HUES64 (cell line): Measurements from ENCODE around the gene COL9A2. TPM values are rescaled to one million over a fixed set of nuclear protein-coding genes. Genes with fewer than 3 reads are reported as not detected.

Experiments used
- H3K27ac ChIP-seq: 2 replicates; pipeline ENCODE4 v1.7.0; 2013; ENCODE audit warnings: low read depth, low read length, inconsistent platforms
- H3K27me3 ChIP-seq: 2 replicates; pipeline ENCODE4 v1.6.1; 2013; ENCODE audit warnings: mild to moderate bottlenecking, low read length; ENCODE audit not compliant: insufficient read depth
- H3K36me3 ChIP-seq: 2 replicates; pipeline ENCODE4 v1.6.1; 2013; ENCODE audit warnings: mild to moderate bottlenecking, low read length; ENCODE audit not compliant: insufficient read depth
- H3K4me1 ChIP-seq: 2 replicates; pipeline ENCODE4 v1.6.1; 2013; ENCODE audit warnings: mild to moderate bottlenecking, low read length, moderate library complexity; ENCODE audit not compliant: insufficient read depth
- H3K4me3 ChIP-seq: 2 replicates; pipeline ENCODE4 v1.5.1; 2013; ENCODE audit warnings: mild to moderate bottlenecking, low read length, moderate library complexity
- H3K9ac ChIP-seq: 2 replicates; pipeline ENCODE4 v1.6.1; 2013; ENCODE audit warnings: mild to moderate bottlenecking, low read depth, low read length
- H3K9me3 ChIP-seq: 2 replicates; pipeline ENCODE4 v1.6.1; 2013; ENCODE audit warnings: low read depth, low read length; ENCODE audit not compliant: insufficient read depth
- WGBS: fragments of 150-250, 120-280 bp; methylation state at CpG from one replicate; pipeline ENCODE4 v1.1.7; 2013; ENCODE audit warnings: missing lambda C conversion rate; 5-methylcytosine and 5-hydroxymethylcytosine counted together
- polyA plus RNA-seq, 2 experiments: library from polyadenylated mRNA; stranded (reverse); fragments of 50-300 nt; gene quantifications; one replicate each; pipeline ENCODE4 v1.2.3, GENCODE V29; 2013

Gene COL9A2
- polyA plus RNA-seq (2013, experiment 1 of 2): 8.9 TPM
- polyA plus RNA-seq (2013, experiment 2 of 2): 8.1 TPM

DNA sequence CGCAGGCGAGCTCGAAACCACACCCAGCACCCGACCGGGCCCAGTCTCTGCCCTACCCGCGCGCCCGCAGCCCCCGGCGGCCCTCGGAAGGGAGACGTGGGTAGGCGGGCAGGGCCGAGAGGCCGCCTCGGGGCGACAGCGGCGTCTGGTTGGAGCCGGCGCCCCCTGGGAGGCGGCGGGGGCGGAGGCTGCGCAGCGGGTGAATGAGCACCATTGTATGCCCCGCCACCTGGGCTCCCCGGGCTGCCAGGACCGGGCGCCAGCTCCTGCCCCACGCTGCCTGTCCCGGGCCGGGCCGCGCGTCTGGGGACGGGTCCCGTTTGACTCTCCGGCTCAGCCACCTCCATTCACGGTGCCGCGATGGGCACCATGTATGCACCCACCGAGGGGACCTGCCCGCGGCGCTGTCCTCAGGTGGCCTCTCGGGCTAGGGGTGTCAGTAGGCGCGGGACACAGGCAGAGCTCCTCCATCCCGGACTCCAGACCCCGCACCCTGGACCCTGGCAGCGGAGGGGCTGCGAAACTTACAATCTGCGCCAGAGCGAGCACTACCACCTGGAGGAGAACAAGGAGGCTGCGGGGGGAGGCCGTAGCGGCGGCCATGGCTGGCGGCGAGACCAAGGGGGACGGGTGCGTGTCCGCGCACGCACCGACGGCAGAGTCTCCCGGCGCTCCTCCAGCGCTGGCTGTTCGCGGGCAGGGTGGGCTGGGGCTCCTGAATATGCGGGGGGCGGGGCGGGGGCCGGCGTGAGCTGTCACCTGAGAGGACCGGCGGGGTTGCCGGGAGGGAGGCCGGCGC, at the start of gene COL9A2:
TSS of gene COL9A2 (minus strand) at position 692 of the 799 bp plus-strand sequence. CDS start at position 603, 89 bp downstream.
- WGBS: 2% methylated on average over 84 of the region's 84 CpGs
- peak within 1 kb of the TSS; percentile 57 for H3K4me3 ChIP-seq
- H3K27ac ChIP-seq: no peak within 1 kb of the TSS
- no peaks in the 10 kb centered on the region for H3K36me3 ChIP-seq
- H3K9ac ChIP-seq: peak within 1 kb of the TSS; percentile 22; the same call in 1 of the 2 replicates
- H3K27me3 ChIP-seq: peaks cover 65% of the 10 kb centered on the region
- H3K9me3 ChIP-seq: no peaks in the 10 kb centered on the region
- H3K4me1 ChIP-seq: peaks cover 16% of the 10 kb centered on the region

DNA sequence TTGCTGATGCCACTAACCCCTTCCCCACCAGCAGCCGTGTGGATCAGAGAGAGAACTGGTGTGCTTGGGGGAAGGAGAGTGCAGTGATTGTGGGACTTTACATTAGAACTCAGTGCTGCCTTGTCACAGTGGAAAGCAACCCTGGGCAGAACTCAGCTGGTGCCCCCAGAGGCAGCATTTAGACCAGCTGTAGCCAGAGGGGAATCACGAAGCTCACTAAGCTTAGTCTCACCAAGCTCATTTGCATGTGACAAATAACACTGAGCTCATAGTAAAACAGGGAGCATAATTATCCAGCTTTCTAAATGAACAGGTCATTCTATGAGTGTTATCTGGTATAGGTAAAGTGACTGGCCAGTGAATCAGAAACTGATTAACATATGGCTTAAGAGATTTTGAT, 46.6 kb upstream of the COL9A2 start:
- Histone ChIP-seq H3K27ac (no peak overlapping the region), H3K36me3 (no peaks in the 10 kb centered on the region), H3K4me3 (no peak overlapping the region), H3K9me3 (no peaks in the 10 kb centered on the region), H3K9ac (no peak overlapping the region), H3K4me1 (peaks cover 11% of the 10 kb centered on the region; the same call in 1 of the 2 replicates), H3K27me3 (no peaks in the 10 kb centered on the region)
- WGBS: 0% methylated on average over 1 of the region's 2 CpGs

DNA sequence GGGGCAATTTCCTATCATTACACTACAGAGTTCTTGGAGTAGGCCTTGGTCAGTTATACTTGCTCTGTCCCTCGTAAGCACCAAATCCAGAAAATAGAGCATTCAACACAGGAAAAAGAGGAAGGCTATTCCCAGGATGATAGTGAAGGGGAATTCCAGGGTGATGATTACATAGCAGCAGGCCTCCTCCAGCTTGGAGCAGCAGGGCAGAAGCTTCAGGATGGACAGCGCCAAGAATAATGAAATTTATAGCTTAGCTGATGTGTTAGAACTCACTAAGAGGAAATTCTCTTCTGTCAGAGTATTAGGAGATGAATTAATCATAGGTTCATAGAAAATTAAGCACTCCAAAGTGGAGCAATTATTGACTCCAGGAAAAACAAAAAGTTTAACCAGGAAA, 45.6 kb upstream of the COL9A2 start:
- H3K9ac ChIP-seq: no peak overlapping the region
- H3K4me3 ChIP-seq: no peak overlapping the region
- H3K27ac ChIP-seq: no peak overlapping the region
- WGBS: 72% methylated on average over 2 of the region's 2 CpGs
- H3K9me3 ChIP-seq: peaks cover 3% of the 10 kb centered on the region; the same call in 1 of the 2 replicates
- H3K4me1 ChIP-seq: peaks cover 11% of the 10 kb centered on the region; the same call in 1 of the 2 replicates
- no peaks in the 10 kb centered on the region for H3K36me3 ChIP-seq
- H3K27me3 ChIP-seq: no peaks in the 10 kb centered on the region

DNA sequence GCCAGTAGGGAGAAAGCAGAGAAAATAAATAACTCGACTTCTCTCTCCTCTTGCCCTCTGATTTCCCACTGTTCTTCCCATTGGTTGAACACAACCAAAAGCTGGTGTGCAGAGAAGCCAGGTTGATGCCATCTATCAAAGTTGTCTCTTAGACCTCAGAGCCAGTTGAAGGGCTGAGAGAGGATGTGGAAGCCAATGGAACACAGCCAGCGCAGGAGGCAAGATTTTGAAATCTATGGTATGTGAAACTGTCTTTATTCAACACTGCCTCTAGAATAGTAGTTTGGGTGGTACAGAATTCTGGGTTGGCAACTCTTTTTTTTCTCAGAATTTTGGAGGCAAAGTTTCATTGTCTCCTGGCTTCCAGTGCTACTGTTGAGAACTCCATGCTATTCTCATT, 45.1 kb upstream of the COL9A2 start:
- Histone ChIP-seq H3K27me3 (no peaks in the 10 kb centered on the region), H3K9ac (no peak overlapping the region), H3K27ac (no peak overlapping the region), H3K4me3 (no peak overlapping the region), H3K9me3 (peaks cover 6% of the 10 kb centered on the region; the same call in 1 of the 2 replicates), H3K4me1 (peaks cover 11% of the 10 kb centered on the region; the same call in 1 of the 2 replicates), H3K36me3 (no peaks in the 10 kb centered on the region)
- WGBS: 92% methylated on average over 2 of the region's 2 CpGs

DNA sequence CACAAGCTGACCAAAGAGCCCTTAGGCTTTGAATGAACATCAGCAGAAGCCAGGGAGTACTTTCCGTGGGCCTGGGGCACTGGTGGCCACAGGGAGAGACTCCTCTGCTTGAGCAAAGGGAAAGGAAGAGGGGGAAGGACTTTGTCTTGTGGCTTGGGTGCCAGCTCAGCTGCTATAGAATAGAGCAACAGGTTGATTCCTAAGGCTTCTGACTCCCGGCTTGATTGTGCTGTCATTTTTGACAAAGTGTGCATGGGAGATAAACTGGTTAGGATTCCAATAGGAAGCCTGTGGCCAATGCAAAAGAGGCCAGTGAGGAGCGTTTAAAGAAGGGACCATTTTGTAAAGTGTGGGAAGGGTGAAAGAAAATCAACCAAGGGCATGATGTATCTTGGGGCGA, 44.6 kb upstream of the COL9A2 start:
- Histone ChIP-seq H3K4me1 (peaks cover 11% of the 10 kb centered on the region; the same call in 1 of the 2 replicates), H3K4me3 (no peak overlapping the region), H3K27ac (no peak overlapping the region), H3K9ac (no peak overlapping the region), H3K36me3 (no peaks in the 10 kb centered on the region), H3K27me3 (no peaks in the 10 kb centered on the region), H3K9me3 (peaks cover 6% of the 10 kb centered on the region; the same call in 1 of the 2 replicates)
- 92% methylated on average over 4 of the region's 4 CpGs for WGBS

DNA sequence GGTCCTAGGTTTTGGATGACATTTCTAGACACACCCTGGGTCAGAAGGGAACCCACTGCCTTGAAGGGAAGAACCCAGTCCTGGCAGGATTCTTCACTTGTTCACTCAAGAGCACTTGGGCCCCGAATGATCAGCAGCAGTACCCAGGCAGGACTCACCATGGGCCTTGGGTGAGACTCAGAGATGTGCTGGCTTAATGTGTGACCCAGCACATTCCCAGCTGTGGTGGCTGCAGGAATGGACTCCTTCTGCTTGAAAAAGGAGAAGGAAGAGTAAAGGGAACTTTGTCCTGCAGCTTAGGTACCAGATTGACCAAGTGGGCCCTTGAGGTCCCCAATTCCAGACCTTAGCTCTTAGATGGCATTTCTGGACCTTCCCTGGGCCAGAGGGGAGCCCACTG, 44.1 kb upstream of the COL9A2 start:
- 100% methylated on average over 1 of the region's 1 CpG for WGBS
- H3K27ac ChIP-seq: no peak overlapping the region
- H3K4me3 ChIP-seq: no peak overlapping the region
- H3K27me3 ChIP-seq: no peaks in the 10 kb centered on the region
- H3K4me1 ChIP-seq: peaks cover 11% of the 10 kb centered on the region; the same call in 1 of the 2 replicates
- peaks cover 6% of the 10 kb centered on the region; the same call in 1 of the 2 replicates for H3K9me3 ChIP-seq
- H3K36me3 ChIP-seq: no peaks in the 10 kb centered on the region
- H3K9ac ChIP-seq: no peak overlapping the region

DNA sequence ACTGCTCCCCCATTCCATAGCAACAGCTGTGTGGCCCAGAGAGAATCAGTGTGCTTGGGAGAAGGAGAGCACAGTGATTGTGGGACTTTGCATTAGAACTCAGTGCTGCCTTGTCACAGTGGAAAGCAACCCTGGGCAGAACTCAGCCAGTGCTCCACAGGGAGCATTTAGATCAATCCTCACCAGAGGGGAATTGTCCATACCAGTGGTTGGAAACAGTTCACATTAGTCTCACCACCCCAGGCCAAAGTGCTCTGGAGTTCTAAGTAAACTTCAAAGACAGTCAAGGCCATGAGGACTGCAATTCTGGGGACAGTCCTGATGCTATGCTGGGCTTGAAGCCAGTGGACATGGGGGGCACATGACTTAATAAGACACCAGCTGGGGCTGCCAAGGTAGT, 43.5 kb upstream of the COL9A2 start:
- Histone ChIP-seq H3K4me3 (no peak overlapping the region), H3K4me1 (peaks cover 11% of the 10 kb centered on the region; the same call in 1 of the 2 replicates), H3K36me3 (no peaks in the 10 kb centered on the region), H3K9me3 (peaks cover 6% of the 10 kb centered on the region; the same call in 1 of the 2 replicates), H3K9ac (no peak overlapping the region), H3K27me3 (no peaks in the 10 kb centered on the region), H3K27ac (no peak overlapping the region)

DNA sequence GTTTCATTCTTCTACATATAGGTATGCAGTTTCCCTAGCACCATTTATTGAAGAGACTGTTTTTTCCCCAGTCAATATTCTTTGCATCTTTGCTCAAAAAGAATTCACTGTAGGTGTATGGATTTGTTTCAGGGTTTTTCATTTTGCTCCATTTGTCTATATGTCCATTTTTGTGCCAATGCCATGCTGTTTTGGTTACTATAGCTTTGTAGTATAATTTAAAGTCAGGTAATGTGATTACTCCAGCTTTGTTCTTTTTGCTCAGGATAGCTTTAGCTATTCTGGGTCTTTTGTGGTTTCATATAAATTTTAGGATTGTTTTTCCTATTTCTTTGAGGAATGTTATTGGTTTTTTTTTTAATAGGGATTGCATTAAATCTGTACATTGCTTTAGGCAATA, 40.5 kb upstream of the COL9A2 start:
- no peaks in the 10 kb centered on the region for H3K36me3 ChIP-seq
- H3K9ac ChIP-seq: no peak overlapping the region
- no peak overlapping the region for H3K27ac ChIP-seq
- H3K4me3 ChIP-seq: no peak overlapping the region
- no peaks in the 10 kb centered on the region for H3K27me3 ChIP-seq
- peaks cover 5% of the 10 kb centered on the region; the same call in 1 of the 2 replicates for H3K4me1 ChIP-seq
- H3K9me3 ChIP-seq: peaks cover 6% of the 10 kb centered on the region; the same call in 1 of the 2 replicates

DNA sequence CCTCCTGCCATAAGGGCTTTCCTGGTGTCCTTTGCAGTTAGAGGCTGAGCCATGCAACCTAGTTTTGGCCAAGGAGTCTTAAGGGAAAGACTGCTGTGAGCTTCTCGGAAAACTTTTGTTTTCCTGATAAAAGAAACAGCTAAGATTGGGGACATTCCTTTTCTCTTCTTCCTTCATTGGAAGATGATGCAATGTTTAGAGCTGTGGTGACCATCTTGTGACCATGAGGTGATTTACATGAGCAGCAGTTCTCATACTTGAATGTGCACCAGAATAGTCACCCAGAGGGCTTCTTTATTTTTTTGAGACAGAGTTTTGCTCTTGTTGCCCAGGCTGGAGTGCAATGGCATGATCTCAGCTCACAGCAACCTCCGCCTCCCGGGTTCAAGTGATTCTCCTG, 36.0 kb upstream of the COL9A2 start:
- Histone ChIP-seq H3K9me3 (peaks cover 6% of the 10 kb centered on the region; the same call in 1 of the 2 replicates), H3K4me1 (no peaks in the 10 kb centered on the region), H3K36me3 (no peaks in the 10 kb centered on the region), H3K4me3 (no peak overlapping the region), H3K9ac (no peak overlapping the region), H3K27me3 (no peaks in the 10 kb centered on the region), H3K27ac (no peak overlapping the region)
- WGBS: 92% methylated on average over 3 of the region's 3 CpGs

DNA sequence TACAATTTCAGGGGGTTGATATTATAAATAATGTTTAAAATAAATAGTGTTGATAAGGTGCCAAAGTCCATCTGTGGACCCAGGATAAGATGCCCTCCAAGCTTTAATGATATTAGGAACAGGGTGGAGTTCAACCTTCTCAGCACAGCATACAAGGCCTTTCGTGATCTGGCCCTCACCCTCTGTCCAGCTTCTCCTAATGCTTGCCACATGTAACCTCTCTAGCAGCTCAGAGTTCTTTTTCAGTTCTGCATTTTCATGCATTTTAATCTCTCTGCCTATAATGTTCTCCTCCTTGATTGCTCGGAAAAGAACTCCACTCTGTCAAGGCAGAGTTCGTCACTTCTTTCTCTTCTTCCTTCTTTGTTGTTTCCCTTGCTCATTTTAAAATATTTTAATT, 35.0 kb upstream of the COL9A2 start:
- Histone ChIP-seq H3K27ac (no peak overlapping the region), H3K9ac (no peak overlapping the region), H3K4me3 (no peak overlapping the region), H3K27me3 (no peaks in the 10 kb centered on the region), H3K9me3 (no peaks in the 10 kb centered on the region), H3K4me1 (no peaks in the 10 kb centered on the region), H3K36me3 (no peaks in the 10 kb centered on the region)
- 90% methylated on average over 3 of the region's 3 CpGs for WGBS

DNA sequence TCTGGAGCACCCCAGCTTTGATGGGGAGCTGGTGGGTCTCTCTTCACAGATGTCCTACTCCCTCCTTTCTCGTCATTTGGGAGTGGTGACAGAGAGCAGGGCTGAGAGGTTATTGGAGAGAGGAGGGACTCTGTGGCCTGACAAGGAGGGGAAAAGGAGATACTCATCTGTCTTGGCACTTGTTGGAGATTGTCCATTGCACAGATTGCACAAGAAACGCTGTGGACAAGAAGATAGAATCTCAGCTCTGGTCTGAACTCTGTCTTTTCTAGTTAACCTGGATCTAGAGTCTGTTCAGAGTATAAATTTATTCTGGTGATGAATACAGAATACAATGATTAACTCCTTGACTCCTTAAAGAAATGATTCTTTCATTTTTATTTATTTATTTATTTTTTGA, 34.0 kb upstream of the COL9A2 start:
- Histone ChIP-seq H3K9me3 (no peaks in the 10 kb centered on the region), H3K27ac (no peak overlapping the region), H3K36me3 (no peaks in the 10 kb centered on the region), H3K4me3 (no peak overlapping the region), H3K27me3 (no peaks in the 10 kb centered on the region), H3K9ac (no peak overlapping the region), H3K4me1 (no peaks in the 10 kb centered on the region)
- 91% methylated on average over 2 of the region's 2 CpGs for WGBS
